ENCODE measurements around the gene WDTC1. TPM values are rescaled to one million over a fixed set of nuclear protein-coding genes. Genes with fewer than 3 reads are reported as not detected.

WDTC1 gene
- polyA plus RNA-seq, 1 donor (not counting 4 experiments of a cell fraction or from before 2014, with no cell fraction given) = 5.1 TPM

DNA sequence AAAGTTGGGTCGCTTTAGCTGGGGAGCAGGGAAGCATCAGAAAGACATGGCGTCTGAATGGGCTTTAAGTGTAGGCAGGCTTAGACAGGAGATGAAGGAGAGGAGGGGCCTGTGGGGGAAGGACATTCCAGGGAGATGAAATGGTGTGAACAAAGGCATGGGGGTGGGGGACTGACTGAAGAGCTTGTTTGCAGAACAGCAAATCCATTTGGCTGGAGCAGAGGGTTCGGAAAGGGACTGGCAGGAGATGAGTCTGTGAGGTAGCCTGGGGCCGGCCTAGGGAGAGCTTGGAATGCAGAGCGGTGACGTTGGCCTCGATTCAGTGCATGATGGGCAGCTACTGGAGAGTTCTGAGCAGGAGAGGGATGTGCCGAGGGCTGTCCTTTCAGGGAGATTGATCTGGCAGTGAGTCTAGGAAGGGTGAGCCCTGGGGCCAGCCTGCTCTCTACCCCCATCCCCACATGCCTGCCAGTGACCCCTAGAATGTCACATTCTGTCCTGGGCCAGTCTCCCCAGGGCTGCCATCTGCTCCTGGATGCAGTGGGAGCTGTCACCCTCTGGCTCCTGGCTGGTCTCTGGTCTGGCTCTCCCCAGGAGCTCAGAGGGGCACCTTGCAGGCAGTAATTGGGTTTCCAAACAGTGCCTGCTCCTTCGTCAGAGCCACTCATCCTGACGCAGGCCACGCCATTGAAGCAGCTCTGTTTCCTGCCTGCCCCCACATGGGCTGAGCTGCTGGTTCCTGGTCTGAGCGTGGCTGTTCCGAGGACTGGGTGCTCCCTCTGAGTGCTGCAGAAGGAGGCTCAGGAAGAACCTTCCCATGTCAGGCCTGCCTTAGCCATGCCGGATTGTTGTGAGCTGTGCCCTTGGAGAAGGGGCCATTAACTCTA lies 65.2 kb downstream of the WDTC1 start:
- dilution Hi-C loops (cut with MboI; ENCODE audit: extremely low pct_ligation_motif_present, low sequenced_read_pairs) = loop anchor here (25.0 kb wide), 1 partner anchor 262 kb away; no protein-coding TSS in a partner anchor
- H3K4me3 ChIP-seq (ENCODE audit: control insufficient read depth in 2 of 3, extremely low read depth in 1 of 3, insufficient read depth in 2 of 3, low read depth in 1 of 3, low read length in 3 of 3) = peak overlapping the region in 1 of 3 experiments; percentile 42
- H3K79me2 ChIP-seq (ENCODE audit: control insufficient read depth, insufficient read depth, low read length) = no peaks in the 10 kb centered on the region
- peak overlapping the region; percentile 87 for H3K4me2 ChIP-seq (ENCODE audit: control insufficient read depth, extremely low read depth, insufficient read depth, low read depth, low read length)
- H3K9me1 ChIP-seq (ENCODE audit: control insufficient read depth, extremely low read depth, insufficient read depth, low read length) = no peaks in the 10 kb centered on the region
- H3K9me3 ChIP-seq (ENCODE audit: control insufficient read depth, low read depth, low read length) = no peaks in the 10 kb centered on the region
- peaks cover 28% of the 10 kb centered on the region for H3K4me1 ChIP-seq (ENCODE audit: control insufficient read depth, extremely low read depth, insufficient read depth, low read length)
- FAIRE-seq (peak; percentile 98), DNase-seq (ENCODE audit: low read depth, low spot score) (peak; percentile 98)
- peak overlapping the region; percentile 78 for H3K27ac ChIP-seq (ENCODE audit: control insufficient read depth, insufficient read depth, low read length)
- H4K20me1 ChIP-seq (ENCODE audit: control insufficient read depth, extremely low read depth, insufficient read depth, low read length) = no peaks in the 10 kb centered on the region
- TF ChIP-seq EZH2 (IDR thresholded peaks at IDR 0.05; ENCODE audit: low read length) = no peak
- TF ChIP-seq, protein P1, sequence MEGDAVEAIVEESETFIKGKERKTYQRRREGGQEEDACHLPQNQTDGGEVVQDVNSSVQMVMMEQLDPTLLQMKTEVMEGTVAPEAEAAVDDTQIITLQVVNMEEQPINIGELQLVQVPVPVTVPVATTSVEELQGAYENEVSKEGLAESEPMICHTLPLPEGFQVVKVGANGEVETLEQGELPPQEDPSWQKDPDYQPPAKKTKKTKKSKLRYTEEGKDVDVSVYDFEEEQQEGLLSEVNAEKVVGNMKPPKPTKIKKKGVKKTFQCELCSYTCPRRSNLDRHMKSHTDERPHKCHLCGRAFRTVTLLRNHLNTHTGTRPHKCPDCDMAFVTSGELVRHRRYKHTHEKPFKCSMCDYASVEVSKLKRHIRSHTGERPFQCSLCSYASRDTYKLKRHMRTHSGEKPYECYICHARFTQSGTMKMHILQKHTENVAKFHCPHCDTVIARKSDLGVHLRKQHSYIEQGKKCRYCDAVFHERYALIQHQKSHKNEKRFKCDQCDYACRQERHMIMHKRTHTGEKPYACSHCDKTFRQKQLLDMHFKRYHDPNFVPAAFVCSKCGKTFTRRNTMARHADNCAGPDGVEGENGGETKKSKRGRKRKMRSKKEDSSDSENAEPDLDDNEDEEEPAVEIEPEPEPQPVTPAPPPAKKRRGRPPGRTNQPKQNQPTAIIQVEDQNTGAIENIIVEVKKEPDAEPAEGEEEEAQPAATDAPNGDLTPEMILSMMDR (optimal IDR thresholded peaks at IDR 0.05 in 1 of 3, IDR thresholded peaks at IDR 0.05 in 1 of 3, conservative IDR thresholded peaks at IDR 0.05 in 1 of 3; ENCODE audit: extremely low read depth in 1 of 3, insufficient read depth in 2 of 3, low read length in 3 of 3) = no peak
- peaks cover 6 to 9% of the 10 kb centered on the region in 2 experiments for H3K36me3 ChIP-seq (ENCODE audit: control insufficient read depth in 2 of 2, extremely low read depth in 1 of 2, insufficient read depth in 2 of 2, low read length in 2 of 2)
- no peaks in the 10 kb centered on the region for H3K27me3 ChIP-seq (ENCODE audit: control insufficient read depth, extremely low read depth, insufficient read depth, low read length)
- peak overlapping the region; percentile 62 for H3K9ac ChIP-seq (ENCODE audit: control insufficient read depth, extremely low read depth, insufficient read depth, low read length)
- H2AFZ ChIP-seq (ENCODE audit: control insufficient read depth, low read length) = peak overlapping the region; percentile 90

DNA sequence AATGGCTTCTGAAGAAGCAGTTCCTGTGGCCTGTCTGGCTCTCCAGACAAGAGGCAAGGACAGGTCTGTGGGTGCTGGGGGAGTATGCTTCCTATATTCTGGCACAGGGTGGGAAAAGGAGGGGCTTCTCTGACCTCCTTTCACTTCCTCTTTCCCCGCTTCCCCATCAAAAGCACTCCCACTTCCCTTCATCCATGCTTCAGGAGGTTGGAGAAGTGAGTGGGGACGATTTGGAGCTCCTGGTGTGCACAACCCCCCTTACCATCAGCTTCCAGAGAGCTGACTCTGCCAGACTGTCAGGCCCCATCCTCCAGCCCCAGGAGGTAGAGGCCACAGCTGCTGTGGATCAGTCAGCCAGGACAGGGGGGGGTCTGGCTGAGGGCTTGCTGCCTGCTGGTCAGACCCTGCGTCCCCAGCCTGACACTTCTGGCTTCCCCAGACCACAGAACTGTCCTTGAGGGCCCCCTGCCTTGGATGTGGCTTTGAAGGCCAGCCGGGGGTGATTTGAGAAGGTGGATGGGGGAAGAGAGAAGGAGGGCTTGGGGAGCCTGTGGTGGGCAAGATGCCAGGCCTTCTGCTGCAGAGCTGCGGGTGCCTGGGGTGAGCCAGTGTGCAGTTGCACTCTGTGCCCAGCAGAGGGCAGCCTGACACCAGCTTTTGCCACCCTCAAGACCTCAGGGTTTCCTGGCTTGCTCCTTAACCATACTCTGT lies 66.1 kb downstream of the WDTC1 start:
- H3K4me2 ChIP-seq (ENCODE audit: control insufficient read depth, extremely low read depth, insufficient read depth, low read depth, low read length) = peak overlapping the region; percentile 37
- H3K4me3 ChIP-seq (ENCODE audit: control insufficient read depth in 2 of 3, extremely low read depth in 1 of 3, insufficient read depth in 2 of 3, low read depth in 1 of 3, low read length in 3 of 3) = no peak overlapping the region
- FAIRE-seq = peak; percentile 99
- no peak for TF ChIP-seq EZH2 (IDR thresholded peaks at IDR 0.05; ENCODE audit: low read length)
- TF ChIP-seq, protein P1 (optimal IDR thresholded peaks at IDR 0.05 in 1 of 3, IDR thresholded peaks at IDR 0.05 in 1 of 3, conservative IDR thresholded peaks at IDR 0.05 in 1 of 3; ENCODE audit: extremely low read depth in 1 of 3, insufficient read depth in 2 of 3, low read length in 3 of 3) = peak; percentile 98 to 99 (median 99)
- peak overlapping the region; percentile 62 for H3K9ac ChIP-seq (ENCODE audit: control insufficient read depth, extremely low read depth, insufficient read depth, low read length)
- peaks cover 28% of the 10 kb centered on the region for H3K4me1 ChIP-seq (ENCODE audit: control insufficient read depth, extremely low read depth, insufficient read depth, low read length)
- DNase-seq (ENCODE audit: low read depth, low spot score) = peak; percentile 67
- no peak overlapping the region for H2AFZ ChIP-seq (ENCODE audit: control insufficient read depth, low read length)
- no peaks in the 10 kb centered on the region for H3K9me1 ChIP-seq (ENCODE audit: control insufficient read depth, extremely low read depth, insufficient read depth, low read length)
- H3K9me3 ChIP-seq (ENCODE audit: control insufficient read depth, low read depth, low read length) = no peaks in the 10 kb centered on the region
- no peaks in the 10 kb centered on the region for H3K27me3 ChIP-seq (ENCODE audit: control insufficient read depth, extremely low read depth, insufficient read depth, low read length)
- H3K36me3 ChIP-seq (ENCODE audit: control insufficient read depth in 2 of 2, extremely low read depth in 1 of 2, insufficient read depth in 2 of 2, low read length in 2 of 2) = peaks cover 6 to 9% of the 10 kb centered on the region in 2 experiments
- no peaks in the 10 kb centered on the region for H4K20me1 ChIP-seq (ENCODE audit: control insufficient read depth, extremely low read depth, insufficient read depth, low read length)
- dilution Hi-C loops (cut with MboI; ENCODE audit: extremely low pct_ligation_motif_present, low sequenced_read_pairs) = no loop called here
- H3K79me2 ChIP-seq (ENCODE audit: control insufficient read depth, insufficient read depth, low read length) = no peaks in the 10 kb centered on the region
- H3K27ac ChIP-seq (ENCODE audit: control insufficient read depth, insufficient read depth, low read length) = peak overlapping the region; percentile 78
